AML-193 (cell line): ENCODE results near the gene CDH4.

ENCODE experiments used
- DNase-seq, 2 experiments: peaks; one replicate each; lab custom pipeline; 2025; lab: John Stamatoyannopoulos, UW

Gene CDH4

GRCh38 chr20:61900011-61900944 is 648.2 kb downstream of the CDH4 start:
- DNase-seq, result no peak

DNA sequence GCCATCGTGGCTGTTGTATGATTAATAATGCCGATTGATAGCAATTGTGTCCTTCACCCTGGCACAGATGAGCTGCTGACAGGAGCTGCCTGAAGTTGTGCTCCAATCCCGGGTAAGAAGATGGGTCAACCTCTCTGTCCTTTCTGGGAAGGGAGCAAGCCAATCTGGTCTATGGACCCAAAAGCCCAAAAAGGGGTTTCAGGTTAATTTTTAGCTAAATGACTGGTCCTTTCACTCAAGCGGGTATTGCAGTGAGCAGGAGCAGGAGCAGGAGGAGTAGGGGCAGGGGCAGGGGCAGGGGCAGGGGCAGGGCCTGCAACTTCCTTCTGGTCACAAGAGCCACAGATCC is 648.9 kb downstream of the CDH4 start:
- no peak for DNase-seq

- no peak for DNase-seq
Measured at GRCh38 chr20:61901392-61902220, 649.5 kb downstream of the CDH4 start.

GRCh38 chr20:61902221-61902869 is 650.3 kb downstream of the CDH4 start:
- no peak for DNase-seq

GRCh38 chr20:61903575-61904340 is 651.7 kb downstream of the CDH4 start:
- no peak for DNase-seq

GRCh38 chr20:61904456-61904855 is 652.4 kb downstream of the CDH4 start:
- DNase-seq, result no peak

GRCh38 chr20:61905781-61906523 is 653.9 kb downstream of the CDH4 start:
- DNase-seq, result no peak

DNA sequence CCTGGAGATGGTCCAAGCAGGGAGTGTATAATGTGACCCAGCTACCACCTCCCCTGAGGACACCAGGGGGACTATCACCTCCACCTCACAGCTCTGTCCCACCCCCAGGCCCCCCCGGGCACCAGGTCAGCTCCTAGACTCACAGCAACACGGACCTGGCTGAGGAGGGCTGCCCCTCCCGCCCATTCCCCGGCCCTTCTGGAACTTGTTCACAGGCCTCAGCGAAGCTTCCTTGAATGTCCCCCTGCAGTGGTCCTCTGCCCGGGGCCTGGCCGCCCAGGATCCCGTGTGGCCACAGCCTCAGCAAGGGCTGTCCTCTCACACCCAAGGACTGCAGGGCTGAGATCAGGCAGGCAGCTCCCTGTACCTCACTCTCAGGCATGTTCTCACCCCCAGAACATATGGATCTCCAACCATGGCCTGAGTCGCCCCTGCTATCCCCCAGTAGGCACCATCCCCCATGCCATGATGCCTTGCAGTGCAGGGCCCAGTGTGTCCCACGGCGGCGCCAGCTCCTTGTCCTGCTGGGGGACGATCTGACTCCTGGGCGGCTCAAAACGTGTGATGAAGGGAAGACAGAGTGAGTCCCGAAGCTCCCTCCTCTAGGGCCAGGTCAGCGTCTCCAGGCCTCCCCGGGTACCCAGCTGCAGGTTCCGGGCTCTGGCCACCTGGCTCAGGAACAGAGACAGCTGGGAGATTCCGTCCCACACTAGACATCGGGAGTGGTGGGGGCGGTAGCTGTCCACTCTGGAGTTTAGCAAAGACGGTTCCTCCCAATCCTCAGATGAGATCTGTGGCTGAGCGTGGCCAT is 655.2 kb downstream of the CDH4 start:
- DNase-seq, result no peak

GRCh38 chr20:61908057-61909026 is 656.3 kb downstream of the CDH4 start:
- no peak for DNase-seq

GRCh38 chr20:61909028-61909427 is 657.0 kb downstream of the CDH4 start:
- no peak for DNase-seq

DNA sequence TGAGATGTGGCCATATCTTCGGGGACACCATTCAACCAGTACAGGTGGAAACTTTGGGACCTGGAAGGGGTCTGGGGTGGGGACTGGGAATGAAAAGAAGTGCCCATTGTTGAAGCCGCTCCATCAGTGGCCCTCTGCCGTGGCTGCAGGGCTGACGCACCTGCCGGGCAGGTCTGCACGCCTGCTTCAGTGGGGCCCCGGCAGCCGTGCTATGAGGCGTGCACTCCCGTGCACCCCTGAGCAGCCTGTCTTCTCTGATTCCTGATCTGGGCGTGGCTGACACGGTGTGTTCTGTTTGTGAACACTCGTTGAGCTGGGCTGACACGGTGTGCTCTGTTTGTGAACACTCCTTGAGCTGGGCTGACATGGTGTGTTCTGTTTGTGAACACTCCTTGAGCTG is 657.8 kb downstream of the CDH4 start:
- DNase-seq, result no peak

DNA sequence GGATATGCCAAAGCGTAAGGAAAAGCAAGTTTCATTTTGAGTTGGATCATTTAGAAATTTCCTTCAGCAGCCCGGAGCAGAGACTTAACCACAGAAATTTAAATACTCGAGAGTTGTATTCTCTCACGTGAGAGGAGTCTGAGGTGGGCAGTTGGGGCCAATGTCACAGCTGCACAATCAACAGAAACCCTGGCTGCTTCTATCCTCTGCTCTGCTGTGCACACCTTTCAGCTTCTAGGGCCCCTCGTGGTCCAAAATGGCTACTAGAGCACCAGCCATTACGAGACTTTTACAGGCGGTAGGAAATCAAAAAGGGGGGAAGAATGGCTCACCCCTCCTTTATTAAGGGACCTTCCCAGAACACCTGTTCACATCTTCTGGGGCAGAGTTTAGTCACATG is 659.8 kb downstream of the CDH4 start:
- no peak for DNase-seq

- DNase-seq, result no peak
Measured at GRCh38 chr20:61912665-61913422, 660.8 kb downstream of the CDH4 start.

- no peak for DNase-seq
Measured at GRCh38 chr20:61913423-61914225, 661.6 kb downstream of the CDH4 start.

DNA sequence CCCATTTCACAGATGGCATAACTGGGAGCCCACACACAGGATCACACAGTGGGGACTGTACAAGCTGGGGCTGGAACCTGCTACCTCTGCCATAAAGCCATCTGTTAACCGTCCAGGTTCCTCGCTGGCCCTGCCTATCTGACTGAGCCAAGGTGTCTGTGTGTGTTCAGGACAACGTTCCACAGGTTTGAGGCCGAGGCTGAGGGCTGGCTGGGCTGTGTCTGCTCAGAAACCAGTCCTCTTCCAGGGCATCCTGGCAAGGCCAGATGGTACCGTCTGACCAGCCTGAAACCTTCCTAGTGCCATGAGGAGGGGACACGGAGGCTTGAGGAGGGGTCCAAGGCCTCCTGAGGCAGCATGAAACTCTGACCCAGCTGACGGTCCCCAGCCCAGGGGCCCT is 663.0 kb downstream of the CDH4 start:
- no peak for DNase-seq

- DNase-seq, result no peak
Measured at GRCh38 chr20:61916318-61916891, 664.3 kb downstream of the CDH4 start.
